Brain microvascular endothelial cell (primary cell): ENCODE results near the gene CHRNG.
"Not testable (repeated sequence)": the region's sequence is repeated elsewhere in the genome, so short reads cannot be mapped to it uniquely, and the experiment has no call there.

Experiments
- DNase-seq: peaks from one replicate; pipeline ENCODE4 v3.0.0-alpha.2; 2020
- H3K27ac ChIP-seq: fragments of 250-450 bp; sonication (Bioruptor Pico); 2 replicates; pipeline ENCODE4 v1.5.1; 2020; ENCODE audit warnings: mild to moderate bottlenecking, moderate library complexity
- H3K27me3 ChIP-seq: fragments of 250-450 bp; sonication (Bioruptor Pico); replicated peaks from 2 replicates; pipeline ENCODE4 v1.5.1; 2020; ENCODE audit warnings: mild to moderate bottlenecking
- H3K36me3 ChIP-seq: fragments of 250-450 bp; sonication (Bioruptor Pico); replicated peaks from 2 replicates; pipeline ENCODE4 v1.5.1; 2020; ENCODE audit warnings: mild to moderate bottlenecking
- H3K4me3 ChIP-seq: 2 replicates; pipeline ENCODE4 v1.5.1; 2011; ENCODE audit warnings: low read depth, mild to moderate bottlenecking, control low read depth, low read length, moderate library complexity
- CTCF ChIP-seq: IDR thresholded peaks from 2 replicates; pipeline ENCODE4 v1.5.1; 2011; ENCODE audit warnings: low read depth, mild to moderate bottlenecking, moderate library complexity, low read length, control low read depth, inconsistent platforms; ENCODE audit errors: missing control alignments
- in situ Hi-C: cut with HindIII; loops from 2 replicates; pipeline ENCODE4 v1.10.0; 2017; ENCODE audit warnings: low sequenced_read_pairs, low pct_ligation_motif_present

CHRNG gene

GRCh38 chr2:232556426-232556825 lies 16.9 kb downstream of the CHRNG start:
- peaks cover 18% of the 10 kb centered on the region for H3K36me3 ChIP-seq
- in situ Hi-C loops = no loop called here
- TF ChIP-seq CTCF = no peak
- no peaks in the 10 kb centered on the region for H3K27me3 ChIP-seq
- no peak overlapping the region for H3K27ac ChIP-seq
- DNase-seq = no peak
- H3K4me3 ChIP-seq = no peak overlapping the region

DNA sequence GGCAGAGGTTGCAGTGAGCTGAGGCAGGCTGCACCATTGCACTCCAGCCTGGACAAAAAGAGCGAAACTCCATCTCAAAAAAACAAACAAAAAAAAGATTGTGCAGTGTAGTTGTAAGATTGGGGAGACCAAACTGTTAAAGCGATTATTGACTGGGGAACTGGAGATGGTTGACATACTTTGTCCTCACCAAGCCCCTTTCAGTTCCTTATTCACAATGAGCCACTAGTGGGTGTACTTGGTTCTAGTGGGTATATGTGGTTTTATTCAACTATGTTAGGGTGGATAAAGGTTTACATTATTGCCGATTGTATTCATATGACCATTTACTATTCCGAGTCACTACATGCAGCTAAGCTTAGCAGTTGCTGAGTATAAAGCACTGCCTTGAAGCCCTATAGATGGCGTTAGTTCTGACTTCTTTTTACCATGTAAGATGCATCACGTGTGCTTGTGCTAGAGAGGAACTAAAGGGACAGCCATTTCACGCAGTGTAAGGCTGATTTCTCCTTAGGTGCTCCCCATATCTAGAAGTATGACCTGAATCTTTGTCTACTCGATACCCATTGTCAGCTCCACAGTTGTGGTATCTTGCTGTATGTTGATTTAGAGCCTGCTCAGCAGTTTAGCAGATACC lies 23.1 kb downstream of the CHRNG start:
- in situ Hi-C loops = no loop called here
- no peak for TF ChIP-seq CTCF
- H3K36me3 ChIP-seq = peaks cover 69% of the 10 kb centered on the region
- no peak for DNase-seq
- H3K27ac ChIP-seq = no peak overlapping the region
- H3K4me3 ChIP-seq = no peak overlapping the region
- no peaks in the 10 kb centered on the region for H3K27me3 ChIP-seq

GRCh38 chr2:232563580-232563979 lies 24.1 kb downstream of the CHRNG start:
- in situ Hi-C loops = no loop called here
- H3K4me3 ChIP-seq = no peak overlapping the region
- H3K27me3 ChIP-seq = no peaks in the 10 kb centered on the region
- H3K27ac ChIP-seq = no peak overlapping the region
- no peak for TF ChIP-seq CTCF
- no peak for DNase-seq
- peaks cover 68% of the 10 kb centered on the region for H3K36me3 ChIP-seq

GRCh38 chr2:232567721-232568120 lies 28.2 kb downstream of the CHRNG start:
- in situ Hi-C loops = no loop called here
- Histone ChIP-seq H3K27ac (peak overlapping the region; percentile 39), H3K4me3 (no peak overlapping the region), H3K36me3 (peaks cover 73% of the 10 kb centered on the region), H3K27me3 (no peaks in the 10 kb centered on the region)
- no peak for TF ChIP-seq CTCF
- DNase-seq = no peak

DNA sequence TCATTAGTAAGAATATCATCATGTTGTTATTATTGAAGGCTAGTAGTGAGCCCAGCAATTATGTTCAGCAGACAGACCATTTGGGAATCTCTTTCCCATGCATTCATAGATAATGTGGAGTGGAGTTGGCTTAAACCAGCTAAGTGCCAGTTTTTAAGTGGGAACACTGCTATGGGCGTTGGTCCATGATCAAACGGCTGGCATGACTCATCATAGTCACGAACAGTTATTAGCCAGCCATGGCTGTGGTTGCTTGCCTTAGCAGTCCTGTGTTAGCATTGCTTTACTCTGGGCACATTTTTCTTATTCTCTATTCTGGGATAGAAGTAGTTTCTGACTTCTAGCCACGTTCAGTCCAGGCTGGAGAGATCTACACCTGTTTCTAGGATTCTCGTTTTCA lies 28.7 kb downstream of the CHRNG start:
- H3K27ac ChIP-seq = peak overlapping the region; percentile 39
- peak; percentile 76 for DNase-seq
- in situ Hi-C loops = no loop called here
- H3K4me3 ChIP-seq = no peak overlapping the region
- H3K27me3 ChIP-seq = no peaks in the 10 kb centered on the region
- no peak for TF ChIP-seq CTCF
- H3K36me3 ChIP-seq = peaks cover 73% of the 10 kb centered on the region

- no peak for TF ChIP-seq CTCF
- in situ Hi-C loops = no loop called here
- H3K4me3 ChIP-seq = no peak overlapping the region
- peaks cover 72% of the 10 kb centered on the region for H3K36me3 ChIP-seq
- DNase-seq = no peak
- H3K27ac ChIP-seq = no peak overlapping the region
- H3K27me3 ChIP-seq = no peaks in the 10 kb centered on the region
These were observed 30.0 kb downstream of the CHRNG start for GRCh38 chr2:232569541-232569940.

GRCh38 chr2:232570481-232570880 lies 31.0 kb downstream of the CHRNG start:
- H3K27me3 ChIP-seq, H3K27ac ChIP-seq, H3K4me3 ChIP-seq, in situ Hi-C loops, DNase-seq: not testable (repeated sequence)
- peaks cover 63% of the 10 kb centered on the region for H3K36me3 ChIP-seq
